HEK293 (cell line): ENCODE data around the gene PSMB1.

Experiments
- CTCF ChIA-PET: fragments of 350-600 bp; formaldehyde crosslinking; extraction: SDS; loops from one replicate; lab custom pipeline; 2021; ENCODE audit warnings: antibody characterized with exemption; lab: Yijun Ruan, JAX
- POLR2A ChIA-PET: fragments of 300-600 bp; formaldehyde crosslinking; extraction: SDS; loops from one replicate; lab custom pipeline; 2020; ENCODE audit warnings: antibody characterized with exemption, inconsistent platforms; lab: Yijun Ruan, JAX
- H3K27ac ChIP-seq: fragments of 200-500 bp; sonication (Bioruptor generic); 2 replicates; pipeline ENCODE4 v1.5.1; 2014; ENCODE audit warnings: low read depth, low read length, control low read depth, inconsistent platforms; ENCODE audit errors: extremely low read depth
- H3K36me3 ChIP-seq, 2 experiments: fragments of 200-500 bp in 1 of 2; sonication (Bioruptor generic) in 1 of 2; 1 replicate in 1 of 2; 2 replicates in 1 of 2; pipeline ENCODE4 v1.5.1; 2014 to 2017; ENCODE audit warnings: inconsistent platforms in 2 of 2, low read length in 2 of 2; ENCODE audit not compliant: control insufficient read depth in 2 of 2, insufficient read depth in 1 of 2
- H3K4me1 ChIP-seq: fragments of 200-500 bp; sonication (Bioruptor generic); 2 replicates; pipeline ENCODE4 v1.5.1; 2014; ENCODE audit warnings: mild to moderate bottlenecking, low read length, inconsistent platforms; ENCODE audit not compliant: control insufficient read depth, insufficient read depth
- H3K4me3 ChIP-seq: 2 replicates; pipeline ENCODE4 v1.5.1; 2011; ENCODE audit warnings: low read depth, mild to moderate bottlenecking, control low read depth, low read length, moderate library complexity
- H3K9me3 ChIP-seq: fragments of 200-500 bp; sonication (Bioruptor generic); 2 replicates; pipeline ENCODE4 v1.5.1; 2014; ENCODE audit warnings: low read depth, low read length, inconsistent platforms; ENCODE audit not compliant: control insufficient read depth, insufficient read depth
- KLF8 ChIP-seq: fragments of 450-650 bp; formaldehyde crosslinking; IDR thresholded peaks from 2 replicates; pipeline ENCODE4 v1.5.1; 2016; ENCODE audit warnings: missing biosample characterization, missing genetic modification characterization
- MEIS1 ChIP-seq: sonication (generic); formaldehyde crosslinking; IDR thresholded peaks from 2 replicates; pipeline ENCODE4 v1.8.1; 2022; ENCODE audit warnings: missing genetic modification reagents, mild to moderate bottlenecking, borderline replicate concordance
- RBAK ChIP-seq: fragments of 450-650 bp; formaldehyde crosslinking; IDR thresholded peaks from 2 replicates; pipeline ENCODE4 v1.5.1; 2016; ENCODE audit warnings: missing biosample characterization, missing genetic modification characterization
- YY1 ChIP-seq: fragments of 450-650 bp; formaldehyde crosslinking; IDR thresholded peaks from 2 replicates; pipeline ENCODE4 v1.5.1; 2018; ENCODE audit warnings: missing biosample characterization, missing genetic modification characterization
- ZNF169 ChIP-seq: fragments of 450-650 bp; formaldehyde crosslinking; IDR thresholded peaks from 2 replicates; pipeline ENCODE4 v1.5.1; 2016; ENCODE audit warnings: missing biosample characterization, missing genetic modification characterization
- ZNF341 ChIP-seq: fragments of 450-650 bp; formaldehyde crosslinking; IDR thresholded peaks from 2 replicates; pipeline ENCODE4; 2016; ENCODE audit warnings: low read depth, missing biosample characterization, missing genetic modification characterization
- ZNF354C ChIP-seq: fragments of 450-650 bp; formaldehyde crosslinking; IDR thresholded peaks from 2 replicates; pipeline ENCODE4 v1.5.1; 2016; ENCODE audit warnings: missing biosample characterization, missing genetic modification characterization, low read depth, borderline replicate concordance
- ZNF366 ChIP-seq: fragments of 450-650 bp; formaldehyde crosslinking; conservative IDR thresholded peaks from 2 replicates; pipeline ENCODE4 v1.5.1; 2016; ENCODE audit warnings: missing biosample characterization, missing genetic modification characterization
- ZNF473 ChIP-seq: fragments of 450-650 bp; formaldehyde crosslinking; IDR thresholded peaks from 2 replicates; pipeline ENCODE4 v1.5.1; 2017; ENCODE audit warnings: missing biosample characterization, missing genetic modification characterization
- ZNF558 ChIP-seq: fragments of 450-650 bp; formaldehyde crosslinking; IDR thresholded peaks from 2 replicates; pipeline ENCODE4 v1.5.1; 2016; ENCODE audit warnings: missing biosample characterization, missing genetic modification characterization
- ZNF664 ChIP-seq: fragments of 450-650 bp; formaldehyde crosslinking; IDR thresholded peaks from 2 replicates; pipeline ENCODE4 v1.5.1; 2016; ENCODE audit warnings: missing biosample characterization, missing genetic modification characterization
- ZNF707 ChIP-seq: fragments of 450-650 bp; formaldehyde crosslinking; IDR thresholded peaks from 2 replicates; pipeline ENCODE4 v1.5.1; 2016; ENCODE audit warnings: missing biosample characterization, missing genetic modification characterization
- TF ChIP-seq, protein P1 (sequence below): fragments of 450-650 bp; formaldehyde crosslinking; IDR thresholded peaks from 2 replicates; pipeline ENCODE4 v1.5.1; 2016; ENCODE audit warnings: missing biosample characterization, missing genetic modification characterization, borderline replicate concordance
- TF ChIP-seq, protein P2 (sequence below): fragments of 450-650 bp; formaldehyde crosslinking; IDR thresholded peaks from 2 replicates; pipeline ENCODE4 v1.5.1; 2016; ENCODE audit warnings: missing biosample characterization, missing genetic modification characterization
- TF ChIP-seq, protein P3 (sequence below): fragments of 450-650 bp; formaldehyde crosslinking; IDR thresholded peaks from 2 replicates; pipeline ENCODE4 v1.5.1; 2017; ENCODE audit warnings: missing biosample characterization, missing genetic modification characterization
- TF ChIP-seq, protein P4 (sequence below): fragments of 450-650 bp; formaldehyde crosslinking; IDR thresholded peaks from 2 replicates; pipeline ENCODE4 v1.5.1; 2016; ENCODE audit warnings: missing biosample characterization, missing genetic modification characterization
- TF ChIP-seq, protein P5 (sequence below): fragments of 450-650 bp; formaldehyde crosslinking; IDR thresholded peaks from 2 replicates; pipeline ENCODE4 v1.5.1; 2016; ENCODE audit warnings: missing biosample characterization, missing genetic modification characterization

The PSMB1 gene

DNA sequence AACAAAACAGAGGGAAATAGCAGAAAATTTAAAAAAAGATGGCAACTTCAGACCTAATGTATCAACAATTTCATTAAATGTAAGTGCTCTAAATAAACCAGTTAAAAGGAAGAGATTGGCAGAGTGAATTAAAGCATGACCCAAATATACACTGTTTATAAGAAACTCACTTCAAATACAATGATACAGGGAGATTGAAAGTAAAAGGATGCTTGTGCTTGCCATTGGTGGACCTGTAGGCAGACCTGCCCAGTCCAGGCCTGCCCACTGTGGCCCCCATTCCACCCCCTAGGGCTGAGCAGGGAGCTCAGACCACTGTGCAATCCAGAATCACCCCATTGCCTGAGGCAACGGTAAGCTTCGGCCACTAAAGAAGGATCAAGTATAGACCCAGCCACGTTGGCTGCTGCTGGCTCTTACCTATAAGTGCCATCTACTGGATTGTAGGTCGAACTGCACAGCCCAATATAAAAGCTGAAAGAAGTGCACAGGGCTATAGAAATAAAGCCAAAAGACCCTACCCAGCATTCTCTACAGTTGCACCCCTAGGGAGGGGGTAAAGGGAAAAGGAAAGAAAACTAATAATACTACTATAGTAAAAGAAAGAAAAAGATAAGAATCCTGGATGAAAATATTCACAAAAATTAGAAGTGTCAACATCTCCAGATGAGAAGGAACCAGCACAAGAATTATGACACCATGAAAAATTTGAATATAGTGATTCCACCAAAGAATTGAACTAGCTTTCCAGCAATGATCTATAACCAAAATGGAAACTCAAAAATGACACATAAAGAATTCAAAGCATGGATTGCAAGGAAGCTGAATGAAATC lies 36.1 kb downstream of the PSMB1 start (continued):
- TF ChIP-seq, protein P1, sequence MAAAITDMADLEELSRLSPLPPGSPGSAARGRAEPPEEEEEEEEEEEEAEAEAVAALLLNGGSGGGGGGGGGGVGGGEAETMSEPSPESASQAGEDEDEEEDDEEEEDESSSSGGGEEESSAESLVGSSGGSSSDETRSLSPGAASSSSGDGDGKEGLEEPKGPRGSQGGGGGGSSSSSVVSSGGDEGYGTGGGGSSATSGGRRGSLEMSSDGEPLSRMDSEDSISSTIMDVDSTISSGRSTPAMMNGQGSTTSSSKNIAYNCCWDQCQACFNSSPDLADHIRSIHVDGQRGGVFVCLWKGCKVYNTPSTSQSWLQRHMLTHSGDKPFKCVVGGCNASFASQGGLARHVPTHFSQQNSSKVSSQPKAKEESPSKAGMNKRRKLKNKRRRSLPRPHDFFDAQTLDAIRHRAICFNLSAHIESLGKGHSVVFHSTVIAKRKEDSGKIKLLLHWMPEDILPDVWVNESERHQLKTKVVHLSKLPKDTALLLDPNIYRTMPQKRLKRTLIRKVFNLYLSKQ (tag by site-specific recombination) = no peak
- TF ChIP-seq KLF8 (tag by site-specific recombination) (no peak), MEIS1 (CRISPR knock-in tag) (no peak), ZNF473 (tag by site-specific recombination) (no peak)
- TF ChIP-seq, protein P2, sequence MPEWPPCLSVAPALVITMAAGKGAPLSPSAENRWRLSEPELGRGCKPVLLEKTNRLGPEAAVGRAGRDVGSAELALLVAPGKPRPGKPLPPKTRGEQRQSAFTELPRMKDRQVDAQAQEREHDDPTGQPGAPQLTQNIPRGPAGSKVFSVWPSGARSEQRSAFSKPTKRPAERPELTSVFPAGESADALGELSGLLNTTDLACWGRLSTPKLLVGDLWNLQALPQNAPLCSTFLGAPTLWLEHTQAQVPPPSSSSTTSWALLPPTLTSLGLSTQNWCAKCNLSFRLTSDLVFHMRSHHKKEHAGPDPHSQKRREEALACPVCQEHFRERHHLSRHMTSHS (tag by site-specific recombination) = no peak
- TF ChIP-seq, protein P3, sequence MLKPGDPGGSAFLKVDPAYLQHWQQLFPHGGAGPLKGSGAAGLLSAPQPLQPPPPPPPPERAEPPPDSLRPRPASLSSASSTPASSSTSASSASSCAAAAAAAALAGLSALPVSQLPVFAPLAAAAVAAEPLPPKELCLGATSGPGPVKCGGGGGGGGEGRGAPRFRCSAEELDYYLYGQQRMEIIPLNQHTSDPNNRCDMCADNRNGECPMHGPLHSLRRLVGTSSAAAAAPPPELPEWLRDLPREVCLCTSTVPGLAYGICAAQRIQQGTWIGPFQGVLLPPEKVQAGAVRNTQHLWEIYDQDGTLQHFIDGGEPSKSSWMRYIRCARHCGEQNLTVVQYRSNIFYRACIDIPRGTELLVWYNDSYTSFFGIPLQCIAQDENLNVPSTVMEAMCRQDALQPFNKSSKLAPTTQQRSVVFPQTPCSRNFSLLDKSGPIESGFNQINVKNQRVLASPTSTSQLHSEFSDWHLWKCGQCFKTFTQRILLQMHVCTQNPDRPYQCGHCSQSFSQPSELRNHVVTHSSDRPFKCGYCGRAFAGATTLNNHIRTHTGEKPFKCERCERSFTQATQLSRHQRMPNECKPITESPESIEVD = no peak

DNA sequence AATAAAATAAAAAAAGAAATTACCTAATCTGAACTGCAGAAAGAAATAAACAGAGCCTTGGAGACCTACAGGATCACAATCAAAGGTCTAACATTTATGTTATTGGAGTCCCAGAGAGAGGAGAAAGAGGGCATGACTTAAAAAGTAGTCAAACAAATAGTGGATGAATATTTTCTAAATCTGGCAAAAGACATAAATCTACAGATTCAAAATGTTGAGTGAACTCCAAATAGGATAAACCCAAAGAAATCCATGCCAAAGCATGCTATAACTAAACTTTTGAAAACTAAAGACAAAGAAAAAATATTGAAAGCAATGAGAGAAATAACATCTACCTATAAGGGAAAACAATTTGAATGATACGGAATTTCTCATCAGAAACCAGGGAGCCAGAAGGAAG lies 38.2 kb downstream of the PSMB1 start:
- Histone ChIP-seq H3K36me3 (no peaks in the 10 kb centered on the region), H3K27ac (no peak overlapping the region), H3K4me3 (no peak overlapping the region), H3K4me1 (no peaks in the 10 kb centered on the region)
- POLR2A ChIA-PET = no interaction called here
- CTCF ChIA-PET = interaction anchor here (3.9 kb wide), 1 partner anchor 684 kb away, joined by 40 read pairs; no protein-coding TSS in a partner anchor
- TF ChIP-seq ZNF558 (tag by site-specific recombination) = peak; percentile 97
- no peak for TF ChIP-seq RBAK (tag by site-specific recombination)
- TF ChIP-seq, all 188 proteins: peak for 1
- H3K9me3 ChIP-seq = no peaks in the 10 kb centered on the region

DNA sequence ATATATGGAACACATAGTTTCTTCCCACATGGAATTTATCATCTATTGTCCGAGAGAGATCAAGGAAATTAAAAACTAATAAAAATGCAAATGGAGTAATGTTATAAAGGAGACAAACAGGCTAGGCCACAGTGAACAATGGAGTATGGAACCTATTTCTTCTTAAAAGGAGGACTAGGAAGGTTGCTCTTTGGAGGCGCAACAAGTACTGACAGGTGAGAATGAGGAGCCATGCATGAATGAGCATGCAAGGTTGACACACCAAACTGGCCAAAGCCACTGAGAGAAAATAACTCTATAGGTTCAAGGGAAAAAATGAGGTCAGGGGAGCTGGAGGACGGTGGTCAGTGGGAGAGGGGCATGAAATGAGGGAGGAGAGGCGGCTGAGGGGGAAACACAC lies 40.9 kb downstream of the PSMB1 start:
- TF ChIP-seq ZNF354C (tag by site-specific recombination) = no peak
- no peak for TF ChIP-seq ZNF169 (tag by site-specific recombination)
- TF ChIP-seq, protein P4, sequence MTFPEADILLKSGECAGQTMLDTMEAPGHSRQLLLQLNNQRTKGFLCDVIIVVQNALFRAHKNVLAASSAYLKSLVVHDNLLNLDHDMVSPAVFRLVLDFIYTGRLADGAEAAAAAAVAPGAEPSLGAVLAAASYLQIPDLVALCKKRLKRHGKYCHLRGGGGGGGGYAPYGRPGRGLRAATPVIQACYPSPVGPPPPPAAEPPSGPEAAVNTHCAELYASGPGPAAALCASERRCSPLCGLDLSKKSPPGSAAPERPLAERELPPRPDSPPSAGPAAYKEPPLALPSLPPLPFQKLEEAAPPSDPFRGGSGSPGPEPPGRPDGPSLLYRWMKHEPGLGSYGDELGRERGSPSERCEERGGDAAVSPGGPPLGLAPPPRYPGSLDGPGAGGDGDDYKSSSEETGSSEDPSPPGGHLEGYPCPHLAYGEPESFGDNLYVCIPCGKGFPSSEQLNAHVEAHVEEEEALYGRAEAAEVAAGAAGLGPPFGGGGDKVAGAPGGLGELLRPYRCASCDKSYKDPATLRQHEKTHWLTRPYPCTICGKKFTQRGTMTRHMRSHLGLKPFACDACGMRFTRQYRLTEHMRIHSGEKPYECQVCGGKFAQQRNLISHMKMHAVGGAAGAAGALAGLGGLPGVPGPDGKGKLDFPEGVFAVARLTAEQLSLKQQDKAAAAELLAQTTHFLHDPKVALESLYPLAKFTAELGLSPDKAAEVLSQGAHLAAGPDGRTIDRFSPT (tag by site-specific recombination) = no peak
- no peak overlapping the region for H3K4me3 ChIP-seq
- no peaks in the 10 kb centered on the region for H3K9me3 ChIP-seq
- no peaks in the 10 kb centered on the region for H3K36me3 ChIP-seq
- ChIA-PET CTCF (interaction anchor here (0.5 to 1.5 kb wide), 4 partner anchors 10 to 683 kb away, joined by 3 to 8 read pairs (median 4); no protein-coding TSS in a partner anchor), POLR2A (no interaction called here)
- H3K27ac ChIP-seq = no peak overlapping the region
- H3K4me1 ChIP-seq = no peaks in the 10 kb centered on the region

DNA sequence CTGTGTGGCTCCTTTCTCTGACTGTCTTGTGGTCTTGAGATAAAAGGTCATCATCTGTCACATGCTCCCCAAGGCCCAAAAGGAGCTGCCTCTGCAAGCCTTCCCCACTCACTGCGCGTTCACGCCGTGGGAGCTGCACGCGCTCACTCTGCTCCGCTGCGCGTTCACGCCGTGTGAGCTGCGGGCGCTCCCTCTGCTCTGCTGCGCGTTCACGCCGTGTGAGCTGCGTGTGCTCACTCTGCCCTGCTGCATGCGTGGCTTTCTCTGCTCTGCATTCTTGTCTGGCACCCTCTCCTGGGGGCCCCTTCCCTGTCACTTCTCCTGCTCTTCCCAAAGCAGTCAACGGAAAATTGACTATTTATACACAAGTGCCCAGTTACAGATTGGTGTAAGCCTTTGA lies 42.5 kb downstream of the PSMB1 start:
- no peak for TF ChIP-seq YY1 (tag by site-specific recombination)
- no peak for TF ChIP-seq ZNF664 (tag by site-specific recombination)
- TF ChIP-seq ZNF341 (tag by site-specific recombination) = no peak
- TF ChIP-seq, protein P5, sequence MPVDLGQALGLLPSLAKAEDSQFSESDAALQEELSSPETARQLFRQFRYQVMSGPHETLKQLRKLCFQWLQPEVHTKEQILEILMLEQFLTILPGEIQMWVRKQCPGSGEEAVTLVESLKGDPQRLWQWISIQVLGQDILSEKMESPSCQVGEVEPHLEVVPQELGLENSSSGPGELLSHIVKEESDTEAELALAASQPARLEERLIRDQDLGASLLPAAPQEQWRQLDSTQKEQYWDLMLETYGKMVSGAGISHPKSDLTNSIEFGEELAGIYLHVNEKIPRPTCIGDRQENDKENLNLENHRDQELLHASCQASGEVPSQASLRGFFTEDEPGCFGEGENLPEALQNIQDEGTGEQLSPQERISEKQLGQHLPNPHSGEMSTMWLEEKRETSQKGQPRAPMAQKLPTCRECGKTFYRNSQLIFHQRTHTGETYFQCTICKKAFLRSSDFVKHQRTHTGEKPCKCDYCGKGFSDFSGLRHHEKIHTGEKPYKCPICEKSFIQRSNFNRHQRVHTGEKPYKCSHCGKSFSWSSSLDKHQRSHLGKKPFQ (tag by site-specific recombination) = no peak
- no peak for TF ChIP-seq ZNF707 (tag by site-specific recombination)
- TF ChIP-seq ZNF366 (tag by site-specific recombination) = no peak
- H3K9me3 ChIP-seq = no peaks in the 10 kb centered on the region
- no peaks in the 10 kb centered on the region for H3K36me3 ChIP-seq
- no peaks in the 10 kb centered on the region for H3K4me1 ChIP-seq
- ChIA-PET POLR2A (no interaction called here), CTCF (interaction anchor here (0.5 to 1.7 kb wide), 4 partner anchors 11 to 720 kb away, joined by 3 to 5 read pairs (median 4); no protein-coding TSS in a partner anchor)
- no peak overlapping the region for H3K27ac ChIP-seq
- no peak overlapping the region for H3K4me3 ChIP-seq
